Measurements from ENCODE around the gene LRRC1.

DNA sequence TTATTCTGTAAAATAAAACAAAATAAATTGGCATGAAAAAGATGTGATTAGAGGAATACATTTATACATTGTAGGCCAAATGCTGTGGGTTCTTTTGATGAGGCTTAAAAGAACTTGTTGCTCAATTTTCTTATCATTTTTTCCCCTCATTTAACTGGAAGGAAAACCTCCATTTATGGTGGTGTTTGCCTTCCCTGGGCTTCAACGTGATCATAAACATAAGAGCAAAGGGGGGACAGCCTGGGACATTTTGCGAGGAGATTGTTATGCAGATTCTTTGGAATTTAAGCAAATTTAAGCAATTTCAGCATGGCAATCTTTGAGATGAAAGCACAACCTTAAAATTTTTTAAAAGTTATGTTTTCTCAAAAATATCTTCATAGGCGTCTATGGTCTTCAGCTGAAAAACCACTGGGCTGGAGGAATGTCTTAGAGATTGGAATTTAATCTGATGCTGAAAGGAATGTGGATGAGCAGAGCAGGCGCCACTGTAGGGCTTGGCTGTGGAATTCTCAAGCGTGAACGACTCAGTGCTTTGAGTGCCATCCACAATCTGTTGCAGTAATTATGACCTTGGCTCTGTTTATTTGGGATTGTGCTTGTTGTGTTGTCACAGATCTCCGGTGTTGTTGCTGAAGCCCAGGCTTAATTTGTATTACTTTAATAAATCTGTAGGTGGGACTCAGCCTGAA, 167.0 kb downstream of the LRRC1 start:
- TF ChIP-seq SIX5 (IDR thresholded peaks at IDR 0.05; ENCODE audit: low read depth, low read length) = no peak
- TF ChIP-seq POLR2A (IDR thresholded peaks at IDR 0.05; ENCODE audit: control extremely low read depth in 1 of 2, low read depth in 2 of 2, low read length in 2 of 2) = no peak
- TF ChIP-seq, protein P1, sequence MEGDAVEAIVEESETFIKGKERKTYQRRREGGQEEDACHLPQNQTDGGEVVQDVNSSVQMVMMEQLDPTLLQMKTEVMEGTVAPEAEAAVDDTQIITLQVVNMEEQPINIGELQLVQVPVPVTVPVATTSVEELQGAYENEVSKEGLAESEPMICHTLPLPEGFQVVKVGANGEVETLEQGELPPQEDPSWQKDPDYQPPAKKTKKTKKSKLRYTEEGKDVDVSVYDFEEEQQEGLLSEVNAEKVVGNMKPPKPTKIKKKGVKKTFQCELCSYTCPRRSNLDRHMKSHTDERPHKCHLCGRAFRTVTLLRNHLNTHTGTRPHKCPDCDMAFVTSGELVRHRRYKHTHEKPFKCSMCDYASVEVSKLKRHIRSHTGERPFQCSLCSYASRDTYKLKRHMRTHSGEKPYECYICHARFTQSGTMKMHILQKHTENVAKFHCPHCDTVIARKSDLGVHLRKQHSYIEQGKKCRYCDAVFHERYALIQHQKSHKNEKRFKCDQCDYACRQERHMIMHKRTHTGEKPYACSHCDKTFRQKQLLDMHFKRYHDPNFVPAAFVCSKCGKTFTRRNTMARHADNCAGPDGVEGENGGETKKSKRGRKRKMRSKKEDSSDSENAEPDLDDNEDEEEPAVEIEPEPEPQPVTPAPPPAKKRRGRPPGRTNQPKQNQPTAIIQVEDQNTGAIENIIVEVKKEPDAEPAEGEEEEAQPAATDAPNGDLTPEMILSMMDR (IDR thresholded peaks at IDR 0.05; ENCODE audit: control extremely low read depth in 1 of 3, insufficient read depth in 1 of 3, low read depth in 1 of 3, low read length in 3 of 3) = no peak
- TF ChIP-seq BCL11A (IDR thresholded peaks at IDR 0.05; ENCODE audit: low read depth in 2 of 2, low read length in 2 of 2) = no peak
